K562 (cell line): ENCODE results near the gene PAPOLB. TPM values are rescaled to one million over a fixed set of nuclear protein-coding genes. Genes with fewer than 3 reads are reported as not detected.

Source experiments
- ATAC-seq: fragments of 200-7000 bp; cut with Tn5 transposase; 3 replicates; pipeline ENCODE4 v1.9.1; 2020; ENCODE audit warnings: moderate library complexity
- BruUV-seq: library from RNA; stranded (reverse); fragments of 400-500 nt; replicated peaks from 2 replicates; lab custom pipeline; 2021; lab: Mats Ljungman, UMichigan
- CTCF ChIA-PET: fragments of 300-600 bp; formaldehyde crosslinking; extraction: SDS; loops from one replicate; lab custom pipeline; 2021; ENCODE audit warnings: low intra/inter-chr PET ratio; lab: Yijun Ruan, JAX
- POLR2A ChIA-PET: fragments of 300-600, 350-650 bp; sonication (Branson Sonifier 250); formaldehyde crosslinking; extraction: SDS; loops from one replicate; lab custom pipeline; 2021; ENCODE audit warnings: antibody characterized with exemption, inconsistent platforms; lab: Yijun Ruan, JAX
- DNase-seq, 4 experiments: peaks; one replicate each; pipeline versions ENCODE4 v3.0.0 to v3.0.0-alpha.2; 2011 to 2018; ENCODE audit warnings: low spot score in 3 of 4, mixed read lengths in 3 of 4; ENCODE audit errors: extremely low read depth in 1 of 4
- FAIRE-seq: peaks from 2 replicates; lab custom pipeline; 2011; peaks lifted over from hg19 to GRCh38; lab: Jason Lieb, UNC
- H2AFZ ChIP-seq: 2 replicates; pipeline ENCODE4 v1.6.0; 2011; ENCODE audit warnings: low read depth, low read length, control low read depth, inconsistent platforms
- H3K27ac ChIP-seq: fragments of 200-600 bp; 3 replicates; pipeline ENCODE4 v1.8.0; 2011; ENCODE audit warnings: low read depth, mild to moderate bottlenecking, control low read depth, inconsistent platforms, low read length, moderate library complexity, mixed read lengths; ENCODE audit errors: extremely low read depth
- H3K27me3 ChIP-seq, 2 experiments: fragments of 300-600 bp in 1 of 2; 2 replicates in 1 of 2; 3 replicates in 1 of 2; pipeline versions ENCODE4 v1.6.0 to v1.8.0; 2011; ENCODE audit warnings: inconsistent platforms in 2 of 2, low read length in 2 of 2, mild to moderate bottlenecking in 1 of 2, mixed read lengths in 1 of 2, moderate library complexity in 1 of 2; ENCODE audit not compliant: control insufficient read depth in 2 of 2, insufficient read depth in 2 of 2
- H3K36me3 ChIP-seq: fragments of 300-600 bp; 3 replicates; pipeline ENCODE4 v1.8.0; 2011; ENCODE audit warnings: mild to moderate bottlenecking, low read length, inconsistent platforms; ENCODE audit not compliant: control insufficient read depth, insufficient read depth
- H3K4me1 ChIP-seq, 2 experiments: fragments of 200-600 bp in 1 of 2; replicated peaks in 1 of 2; 2 replicates in 1 of 2; 3 replicates in 1 of 2; pipeline versions ENCODE4 v1.5.1 to v1.8.0; 2011; ENCODE audit warnings: inconsistent platforms in 2 of 2, low read length in 2 of 2, mild to moderate bottlenecking in 1 of 2, mixed read lengths in 1 of 2, moderate library complexity in 1 of 2; ENCODE audit not compliant: control insufficient read depth in 2 of 2, insufficient read depth in 2 of 2
- H3K4me2 ChIP-seq: 2 replicates; pipeline ENCODE4 v1.6.1; 2011; ENCODE audit warnings: low read length, control low read depth, inconsistent platforms, mixed read lengths; ENCODE audit not compliant: insufficient read depth
- H3K4me3 ChIP-seq: fragments of 200-600 bp; sonication (generic), shearing (Covaris generic); 2 replicates; pipeline ENCODE4 v1.5.1; 2016; ENCODE audit warnings: control low read depth, inconsistent platforms
- H3K79me2 ChIP-seq: fragments of 200-600 bp; 3 replicates; pipeline ENCODE4 v1.8.0; 2011; ENCODE audit warnings: low read length, inconsistent platforms; ENCODE audit not compliant: control insufficient read depth, insufficient read depth
- H3K9ac ChIP-seq, 2 experiments: 2 replicates each; pipeline versions ENCODE4 v1.6.0 to v1.6.1; 2011; ENCODE audit warnings: low read depth in 2 of 2, low read length in 2 of 2, control low read depth in 1 of 2, inconsistent platforms in 1 of 2, mild to moderate bottlenecking in 1 of 2, mixed read lengths in 1 of 2; ENCODE audit not compliant: insufficient read depth in 1 of 2
- H3K9me1 ChIP-seq: one replicate; pipeline ENCODE4 v1.6.0; 2011; ENCODE audit warnings: inconsistent platforms, mild to moderate bottlenecking, low read length, moderate library complexity; ENCODE audit not compliant: control insufficient read depth, insufficient read depth
- H3K9me3 ChIP-seq: replicated peaks from 2 replicates; pipeline ENCODE4 v1.5.1; 2011; ENCODE audit warnings: low read depth, low read length, inconsistent platforms; ENCODE audit not compliant: control insufficient read depth, insufficient read depth
- H4K20me1 ChIP-seq: replicated peaks from 2 replicates; pipeline ENCODE4 v1.6.1; 2011; ENCODE audit warnings: low read length, inconsistent platforms, mixed read lengths; ENCODE audit not compliant: control insufficient read depth, insufficient read depth
- BMI1 ChIP-seq: fragments of 150-350 bp; IDR thresholded peaks from 2 replicates; pipeline ENCODE4 v1.6.1; 2014; ENCODE audit warnings: low read length
- BRD9 ChIP-seq: fragments of 450-650 bp; IDR thresholded peaks from 2 replicates; pipeline ENCODE4 v1.6.1; 2018; ENCODE audit warnings: low read depth; ENCODE audit not compliant: partially characterized antibody
- CBX3 ChIP-seq, 2 experiments: IDR thresholded peaks; 1 replicate in 1 of 2; 2 replicates in 1 of 2; pipeline ENCODE4 v1.6.1; 2012; ENCODE audit warnings: inconsistent platforms in 2 of 2, low read length in 2 of 2, borderline replicate concordance in 1 of 2, control low read depth in 1 of 2
- CTCF ChIP-seq, 3 experiments: IDR thresholded peaks in 2 of 3; conservative IDR thresholded peaks in 1 of 3; 2 replicates each; pipeline ENCODE4 v1.5.1; 2011 to 2012; ENCODE audit warnings: low read length in 3 of 3, mild to moderate bottlenecking in 3 of 3, control low read depth in 2 of 3, improper control_type of control experiment in 1 of 3, inconsistent platforms in 1 of 3, low read depth in 1 of 3, mixed read lengths in 1 of 3, moderate library complexity in 1 of 3; ENCODE audit not compliant: insufficient read depth in 2 of 3
- ELF1 ChIP-seq: fragments of 200-800 bp; sonication (Bioruptor generic); IDR thresholded peaks from 2 replicates; pipeline ENCODE4 v1.6.1; 2016; ENCODE audit warnings: missing genetic modification characterization, missing compliant biosample characterization
- HDAC3 ChIP-seq: fragments of 450-650 bp; IDR thresholded peaks from 2 replicates; pipeline ENCODE4 v1.6.1; 2018; ENCODE audit warnings: borderline replicate concordance, mild to moderate bottlenecking, moderate library complexity; ENCODE audit not compliant: partially characterized antibody
- KHSRP ChIP-seq: fragments of 450-650 bp; IDR thresholded peaks from 2 replicates; pipeline ENCODE4 v1.6.1; 2017
- NONO ChIP-seq, 2 experiments: fragments of 200-400 bp in 1 of 2; fragments of 450-650 bp in 1 of 2; formaldehyde crosslinking in 1 of 2; IDR thresholded peaks; 2 replicates each; pipeline ENCODE4 v1.6.1; 2017; ENCODE audit warnings: low read depth in 2 of 2, mild to moderate bottlenecking in 2 of 2, moderate library complexity in 2 of 2, low read length in 1 of 2
- NR2C1 ChIP-seq, 2 experiments: fragments of 450-650 bp; IDR thresholded peaks; 2 replicates each; pipeline ENCODE4 v1.6.1; 2017; ENCODE audit warnings: mild to moderate bottlenecking in 2 of 2, antibody characterized with exemption in 1 of 2, inconsistent platforms in 1 of 2, missing compliant biosample characterization in 1 of 2, missing genetic modification characterization in 1 of 2
- POU5F1 ChIP-seq: fragments of 150-350 bp; IDR thresholded peaks from 2 replicates; pipeline ENCODE4 v1.6.1; 2014; ENCODE audit warnings: borderline replicate concordance, low read length, low read depth, mild to moderate bottlenecking; ENCODE audit not compliant: partially characterized antibody
- PREB ChIP-seq: sonication (generic); formaldehyde crosslinking; IDR thresholded peaks from 2 replicates; pipeline ENCODE4 v1.8.1; 2023; ENCODE audit warnings: mild to moderate bottlenecking, missing genetic modification reagents
- RAD21 ChIP-seq, 2 experiments: fragments of 250-450 bp in 1 of 2; fragments of 450-650 bp in 1 of 2; sonication (Bioruptor Pico) in 1 of 2; formaldehyde crosslinking in 1 of 2; IDR thresholded peaks in 1 of 2; conservative IDR thresholded peaks in 1 of 2; 2 replicates each; pipeline versions ENCODE4 v1.4.0 to v1.8.0; 2020 to 2022; ENCODE audit warnings: mild to moderate bottlenecking in 2 of 2, moderate library complexity in 1 of 2
- RNF219 ChIP-seq: fragments of 250-450 bp; sonication (Bioruptor Pico); IDR thresholded peaks from 2 replicates; pipeline ENCODE4 v1.5.0; 2022; ENCODE audit warnings: mild to moderate bottlenecking
- SMARCE1 ChIP-seq: fragments of 450-650 bp; IDR thresholded peaks from 2 replicates; pipeline ENCODE4 v1.7.1; 2016; ENCODE audit warnings: mild to moderate bottlenecking
- ZNF3 ChIP-seq: fragments of 250-450 bp; sonication (Bioruptor Pico); IDR thresholded peaks from 2 replicates; pipeline ENCODE4 v1.5.0; 2021; ENCODE audit warnings: mild to moderate bottlenecking, moderate library complexity
- ZNF707 ChIP-seq: fragments of 250-450 bp; sonication (Bioruptor Pico); conservative IDR thresholded peaks from 2 replicates; pipeline ENCODE4 v1.8.0; 2022; ENCODE audit warnings: inconsistent platforms, mild to moderate bottlenecking, moderate library complexity
- WGBS: fragments of 100-300 bp; shearing (Covaris generic); methylation state at CpG from one replicate; pipeline ENCODE4 v1.1.6; 2016; ENCODE audit warnings: low coverage, mixed read lengths; ENCODE audit not compliant: insufficient coverage; ENCODE audit errors: missing lambda C conversion rate; 5-methylcytosine and 5-hydroxymethylcytosine counted together
- in situ Hi-C: fragments of 300-500 bp; cut with MboI; formaldehyde crosslinking; loops from 4 replicates; pipeline ENCODE4 v1.15.0; 2018; ENCODE audit warnings: inconsistent platforms, mixed read lengths
- intact Hi-C: fragments of 100-400 bp; cut with micrococcal nuclease; formaldehyde crosslinking; loops from 2 replicates; pipeline ENCODE4 v1.14.2; 2022
- polyA plus RNA-seq, 8 experiments: library from polyadenylated mRNA; depleted of rRNA in 4 of 8; stranded (reverse) in 5 of 8; unstranded in 3 of 8; fragments of >200 nt; fragmentation: Nextera tagmentation in 2 of 8; fragmentation: Illumina TruSeq in 1 of 8; extraction: Ambion mirVana in 2 of 8; extraction: Trizol in 1 of 8; gene quantifications; 2 replicates each; pipeline versions ENCODE4 v1.2.1 to v1.2.3, GENCODE V29; 2011 to 2014; ENCODE audit warnings: inconsistent platforms in 1 of 8, missing spikeins in 1 of 8
- total RNA-seq, 7 experiments: library from RNA; depleted of rRNA in 6 of 7; stranded (reverse); fragments of >200 nt in 6 of 7; fragmentation: Illumina TruSeq in 2 of 7; extraction: Trizol in 2 of 7; gene quantifications; 2 replicates each; pipeline versions ENCODE4 v1.2.1 to v1.2.3, GENCODE V29; 2011 to 2021; ENCODE audit warnings: low replicate concordance in 1 of 7

Gene PAPOLB
- total and polyA plus RNA-seq, 9 of the 15 experiments (the other 6 are each of a cell fraction or from before 2014, with no cell fraction given), result 0.04 to 0.33 (median 0.16) TPM; not detected in 4

DNA sequence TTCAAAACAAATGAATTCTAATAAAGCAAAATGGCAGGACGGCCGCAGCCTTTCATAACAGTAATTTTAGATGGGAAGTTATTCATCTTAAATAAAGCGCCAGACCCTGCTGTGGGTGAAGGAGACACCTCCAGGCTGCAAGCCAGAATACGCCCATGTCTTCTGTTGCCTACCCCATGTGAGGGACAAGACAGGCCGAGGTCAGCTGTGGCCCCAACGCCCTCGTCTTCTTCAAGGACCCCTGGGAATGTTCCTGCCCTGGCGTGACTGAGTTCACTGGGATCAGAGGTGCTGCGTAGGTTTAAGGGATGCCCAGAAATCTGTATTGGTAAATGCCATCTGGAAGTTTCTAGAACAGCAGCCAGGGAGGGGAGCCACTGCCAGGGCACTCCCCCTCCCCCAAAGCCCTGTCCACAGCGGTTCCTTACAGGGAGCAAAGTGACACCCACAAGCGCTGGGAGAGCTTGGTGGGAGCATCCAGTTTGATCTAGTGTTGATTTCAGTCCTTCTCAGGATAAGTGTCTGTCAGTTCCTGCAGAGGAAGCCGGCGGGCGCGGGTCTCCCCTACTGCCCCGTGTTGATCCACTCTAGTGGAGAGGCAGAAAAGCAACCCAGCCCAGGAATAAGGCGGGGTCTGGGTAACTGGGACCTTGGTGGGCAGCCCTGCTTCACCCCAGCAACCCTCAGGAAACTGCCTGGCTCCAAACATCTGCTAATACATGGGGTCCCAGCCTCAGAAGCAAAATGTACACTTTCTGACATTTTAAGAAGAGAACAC, 20.6 kb downstream of the PAPOLB start:
- in situ Hi-C loops, result no loop called here
- no peak for ATAC-seq
- Histone ChIP-seq H3K9me3 (no peaks in the 10 kb centered on the region), H3K27ac (no peak overlapping the region), H2AFZ (no peak overlapping the region), H3K9ac (no peak overlapping the region), H3K36me3 (no peaks in the 10 kb centered on the region), H3K79me2 (no peaks in the 10 kb centered on the region; the same call in 2 of the 3 replicates), H4K20me1 (peaks cover 5% of the 10 kb centered on the region), H3K9me1 (no peaks in the 10 kb centered on the region), H3K27me3 (no peaks in the 10 kb centered on the region), H3K4me1 (peaks cover 0 to 28% of the 10 kb centered on the region in 2 experiments; a peak in 2 of 5 replicates), H3K4me2 (no peak overlapping the region), H3K4me3 (no peak overlapping the region)
- BruUV-seq, result no TSS peak
- intact Hi-C loops, result no loop called here
- FAIRE-seq, result no peak
- DNase-seq, result no peak
- 62% methylated on average over 16 of the region's 17 CpGs for WGBS
- CTCF ChIA-PET, result no interaction called here
- POLR2A ChIA-PET, result interaction anchor here (0.8 kb wide), 1 partner anchor 20 kb away, joined by 5 read pairs; no protein-coding TSS in a partner anchor
- no peak for TF ChIP-seq NR2C1 (IDR thresholded peaks at IDR 0.05)
- no peak for TF ChIP-seq NR2C1 (tag; IDR thresholded peaks at IDR 0.05)
- TF ChIP-seq NONO (IDR thresholded peaks at IDR 0.05; ENCODE audit: low read depth in 2 of 2, low read length in 1 of 2), result no peak
- TF ChIP-seq CBX3 (IDR thresholded peaks at IDR 0.05; ENCODE audit: borderline replicate concordance in 1 of 2, low read length in 2 of 2), result no peak
- TF ChIP-seq CTCF (IDR thresholded peaks at IDR 0.05 in 2 of 3, conservative IDR thresholded peaks at IDR 0.05 in 1 of 3; ENCODE audit: insufficient read depth in 2 of 3, low read depth in 1 of 3, low read length in 3 of 3), result no peak
- no peak for TF ChIP-seq BMI1
- no peak for TF ChIP-seq ZNF707 (CRISPR knock-in tag)
- TF ChIP-seq BRD9, result no peak
- no peak for TF ChIP-seq KHSRP
- no peak for TF ChIP-seq RNF219 (CRISPR knock-in tag)
- no peak for TF ChIP-seq POU5F1
- no peak for TF ChIP-seq ELF1 (tag)
- no peak for TF ChIP-seq PREB (CRISPR knock-in tag)
- TF ChIP-seq SMARCE1, result no peak
- no peak for TF ChIP-seq HDAC3
- no peak for TF ChIP-seq RAD21 (CRISPR knock-in tag; conservative IDR thresholded peaks at IDR 0.05 in 1 of 2, IDR thresholded peaks at IDR 0.05 in 1 of 2)
- no peak for TF ChIP-seq ZNF3
